Measurements from ENCODE around the gene LCN6.
"Not testable (repeated sequence)": the region's sequence is repeated elsewhere in the genome, so short reads cannot be mapped to it uniquely, and the experiment has no call there.

Gene LCN6

DNA sequence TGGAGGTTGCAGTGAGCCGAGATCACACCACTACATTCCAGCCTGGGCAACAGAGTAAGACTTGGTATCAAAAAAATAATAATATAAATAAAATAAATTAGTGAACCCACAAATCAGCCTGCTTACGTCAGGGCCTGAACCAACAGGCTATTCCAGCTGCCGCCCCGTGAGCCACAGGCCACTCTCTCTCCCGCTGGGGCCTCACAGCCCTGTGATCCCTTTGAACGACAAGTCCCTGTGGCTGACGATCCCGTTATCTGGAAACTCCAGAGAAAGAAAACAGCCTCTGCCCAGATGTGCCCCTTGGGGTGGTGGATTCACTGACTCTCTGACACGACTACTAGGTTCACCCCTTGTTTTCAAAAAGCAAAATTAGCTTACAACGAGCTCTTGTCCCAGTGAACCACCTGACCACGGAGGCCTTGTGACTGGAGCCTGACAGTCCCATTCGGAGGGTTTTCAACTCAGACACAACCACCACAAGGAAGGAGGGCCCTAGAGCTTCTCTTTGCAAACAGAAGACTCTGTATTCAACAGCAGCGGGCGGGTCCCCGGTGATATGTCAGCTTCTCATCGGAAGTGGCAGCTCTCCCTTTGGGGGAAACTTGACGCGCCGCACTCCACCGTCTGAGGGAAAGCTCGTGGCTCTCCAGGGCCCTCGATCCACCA is 40.3 kb downstream of the LCN6 start:
- Histone ChIP-seq H3K27me3 (ENCODE audit: control insufficient read depth, insufficient read depth, low read length) (peaks cover 30% of the 10 kb centered on the region), H3K4me1 (ENCODE audit: control insufficient read depth, insufficient read depth, low read length) (no peaks in the 10 kb centered on the region), H3K9me3 (replicated peaks; ENCODE audit: low read length) (no peaks in the 10 kb centered on the region), H3K4me3 (ENCODE audit: low read length) (no peak overlapping the region), H3K36me3 (ENCODE audit: insufficient read depth, low read length) (no peaks in the 10 kb centered on the region), H3K9ac (ENCODE audit: low read depth, low read length) (no peak overlapping the region), H3K4me2 (ENCODE audit: low read length) (no peak overlapping the region)

DNA sequence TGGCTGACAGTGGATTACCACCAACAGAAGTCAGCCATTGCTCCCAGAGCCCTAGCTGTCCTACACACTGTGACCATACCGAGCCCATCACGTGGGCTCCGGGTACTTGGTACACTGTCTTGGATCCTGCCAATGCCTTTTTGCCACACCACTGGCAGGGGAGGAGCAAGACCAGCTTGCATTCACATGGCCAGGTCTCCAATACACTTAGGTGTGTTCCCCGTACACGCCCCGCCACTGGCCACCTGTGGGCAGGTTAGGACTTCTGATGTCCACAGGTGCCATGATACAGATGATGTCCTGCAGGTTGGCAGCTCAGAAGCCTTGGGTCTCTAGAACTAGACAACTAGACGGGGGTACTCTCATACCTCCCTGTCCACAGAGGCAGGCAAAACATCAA is 41.3 kb downstream of the LCN6 start:
- Histone ChIP-seq H3K36me3 (ENCODE audit: insufficient read depth, low read length) (no peaks in the 10 kb centered on the region), H3K4me3 (ENCODE audit: low read length) (no peak overlapping the region), H3K9me3 (replicated peaks; ENCODE audit: low read length) (no peaks in the 10 kb centered on the region), H3K9ac (ENCODE audit: low read depth, low read length) (no peak overlapping the region), H3K4me1 (ENCODE audit: control insufficient read depth, insufficient read depth, low read length) (no peaks in the 10 kb centered on the region), H3K27me3 (ENCODE audit: control insufficient read depth, insufficient read depth, low read length) (peaks cover 27% of the 10 kb centered on the region), H3K4me2 (ENCODE audit: low read length) (no peak overlapping the region)

DNA sequence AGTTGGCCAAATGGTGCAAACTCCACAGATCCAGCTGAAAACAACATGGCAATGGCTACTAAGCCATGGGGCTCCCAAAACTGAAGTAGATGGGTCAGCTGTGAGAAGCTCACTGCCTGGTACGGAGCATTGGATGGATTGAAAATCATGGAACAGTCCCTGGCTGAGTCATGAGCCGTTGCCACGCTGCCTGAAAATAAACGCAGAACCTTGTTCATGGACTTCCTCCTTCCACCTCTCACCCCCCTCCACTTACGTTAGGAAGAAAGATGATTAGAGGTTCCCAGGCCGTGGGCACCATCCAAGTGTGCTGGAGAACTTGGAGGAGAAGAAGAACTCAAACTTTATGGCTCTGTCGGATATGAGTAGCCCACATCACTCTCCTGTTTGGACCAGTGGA is 42.8 kb downstream of the LCN6 start:
- no peaks in the 10 kb centered on the region for H3K36me3 ChIP-seq (ENCODE audit: insufficient read depth, low read length)
- no peak overlapping the region for H3K4me2 ChIP-seq (ENCODE audit: low read length)

DNA sequence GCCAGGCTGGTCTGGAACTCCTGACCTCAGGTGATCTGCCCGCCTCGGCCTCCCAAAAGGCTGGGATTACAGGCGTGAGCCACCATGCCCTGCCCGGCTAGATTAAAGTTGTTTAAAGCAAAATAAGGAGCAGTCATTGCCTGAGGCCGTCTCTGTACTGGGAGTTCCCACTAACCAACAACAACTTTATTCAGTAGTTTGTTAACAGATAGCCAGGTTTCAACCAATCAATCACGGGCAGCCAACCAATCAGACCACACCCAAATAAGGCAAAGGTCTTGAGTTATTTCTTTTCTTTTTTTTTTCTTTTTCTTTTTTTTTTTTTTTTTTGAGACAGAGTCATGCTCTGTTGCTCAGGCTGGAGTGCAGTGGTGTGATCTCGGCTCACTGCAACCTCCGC is 43.6 kb downstream of the LCN6 start:
- not testable (repeated sequence) for H3K4me3 ChIP-seq (ENCODE audit: low read length); H3K4me1 ChIP-seq (ENCODE audit: control insufficient read depth, insufficient read depth, low read length); H3K4me2 ChIP-seq (ENCODE audit: low read length); H3K36me3 ChIP-seq (ENCODE audit: insufficient read depth, low read length); H3K9me3 ChIP-seq (replicated peaks; ENCODE audit: low read length); H3K9ac ChIP-seq (ENCODE audit: low read depth, low read length)
- H3K27me3 ChIP-seq (ENCODE audit: control insufficient read depth, insufficient read depth, low read length), result peaks cover 39% of the 10 kb centered on the region

More for the DNA sequence above, 42.8 kb downstream of the LCN6 start:
- no peaks in the 10 kb centered on the region for H3K9me3 ChIP-seq (replicated peaks; ENCODE audit: low read length)
- H3K4me1 ChIP-seq (ENCODE audit: control insufficient read depth, insufficient read depth, low read length), result no peaks in the 10 kb centered on the region
- H3K9ac ChIP-seq (ENCODE audit: low read depth, low read length), result no peak overlapping the region
- no peak overlapping the region for H3K4me3 ChIP-seq (ENCODE audit: low read length)
- peaks cover 34% of the 10 kb centered on the region for H3K27me3 ChIP-seq (ENCODE audit: control insufficient read depth, insufficient read depth, low read length)

DNA sequence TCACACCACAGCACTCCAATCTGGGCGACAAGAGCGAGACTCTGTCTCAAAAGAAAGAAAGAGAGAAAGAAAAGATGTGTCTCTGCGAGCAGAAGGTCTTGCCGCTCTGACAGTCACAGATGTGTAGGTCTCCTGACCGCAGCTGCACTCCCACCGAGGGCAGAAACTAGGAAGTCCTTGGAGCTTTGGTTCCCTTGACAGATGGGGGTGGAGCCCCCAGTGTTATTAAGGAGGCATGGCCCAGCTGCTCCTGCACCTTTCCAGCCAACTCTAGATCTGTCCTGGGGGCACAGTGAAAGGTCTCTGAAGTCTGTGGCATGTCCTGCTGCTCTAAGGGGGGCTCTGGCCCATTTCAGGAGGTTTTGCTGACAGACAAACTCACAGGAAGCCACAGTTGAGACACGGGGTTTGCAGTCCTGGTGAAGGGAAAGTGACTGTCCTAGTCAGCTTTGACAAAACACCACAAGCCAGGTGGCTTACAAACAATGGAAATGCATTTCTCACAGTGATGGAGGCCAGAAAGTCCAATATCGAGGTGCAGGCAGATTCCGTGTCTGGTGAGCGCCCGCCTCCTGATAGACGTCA is 45.0 kb downstream of the LCN6 start:
- H3K9ac ChIP-seq (ENCODE audit: low read depth, low read length), result no peak overlapping the region
- H3K4me1 ChIP-seq (ENCODE audit: control insufficient read depth, insufficient read depth, low read length), result no peaks in the 10 kb centered on the region
- H3K9me3 ChIP-seq (replicated peaks; ENCODE audit: low read length), result no peaks in the 10 kb centered on the region
- H3K4me3 ChIP-seq (ENCODE audit: low read length), result no peak overlapping the region
- no peak overlapping the region for H3K4me2 ChIP-seq (ENCODE audit: low read length)
- H3K36me3 ChIP-seq (ENCODE audit: insufficient read depth, low read length), result no peaks in the 10 kb centered on the region
- H3K27me3 ChIP-seq (ENCODE audit: control insufficient read depth, insufficient read depth, low read length), result peaks cover 49% of the 10 kb centered on the region

DNA sequence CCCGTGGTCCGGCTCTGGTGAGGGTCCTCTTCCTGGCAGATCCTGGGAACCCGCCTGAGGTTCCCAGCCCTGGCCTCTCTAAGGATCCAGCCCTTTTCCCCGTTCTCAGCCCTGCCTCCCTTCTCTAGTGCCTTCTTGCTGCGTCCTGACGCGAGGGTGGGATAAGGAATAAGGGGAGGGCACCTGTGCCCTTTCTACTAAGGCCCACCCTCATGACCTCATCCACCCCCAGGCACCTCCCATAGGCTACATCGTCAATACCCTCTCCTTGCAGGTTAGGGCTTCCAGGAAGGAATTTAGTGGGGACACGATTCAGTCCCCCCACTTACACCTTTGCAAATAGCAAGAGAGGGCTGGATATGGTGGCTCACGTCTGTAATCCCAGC is 46.7 kb downstream of the LCN6 start:
- no peaks in the 10 kb centered on the region for H3K4me1 ChIP-seq (ENCODE audit: control insufficient read depth, insufficient read depth, low read length)
- H3K27me3 ChIP-seq (ENCODE audit: control insufficient read depth, insufficient read depth, low read length), result peaks cover 58% of the 10 kb centered on the region
- no peak overlapping the region for H3K4me2 ChIP-seq (ENCODE audit: low read length)
- H3K36me3 ChIP-seq (ENCODE audit: insufficient read depth, low read length), result no peaks in the 10 kb centered on the region
- no peak overlapping the region for H3K9ac ChIP-seq (ENCODE audit: low read depth, low read length)
- H3K4me3 ChIP-seq (ENCODE audit: low read length), result no peak overlapping the region
- H3K9me3 ChIP-seq (replicated peaks; ENCODE audit: low read length), result no peaks in the 10 kb centered on the region

DNA sequence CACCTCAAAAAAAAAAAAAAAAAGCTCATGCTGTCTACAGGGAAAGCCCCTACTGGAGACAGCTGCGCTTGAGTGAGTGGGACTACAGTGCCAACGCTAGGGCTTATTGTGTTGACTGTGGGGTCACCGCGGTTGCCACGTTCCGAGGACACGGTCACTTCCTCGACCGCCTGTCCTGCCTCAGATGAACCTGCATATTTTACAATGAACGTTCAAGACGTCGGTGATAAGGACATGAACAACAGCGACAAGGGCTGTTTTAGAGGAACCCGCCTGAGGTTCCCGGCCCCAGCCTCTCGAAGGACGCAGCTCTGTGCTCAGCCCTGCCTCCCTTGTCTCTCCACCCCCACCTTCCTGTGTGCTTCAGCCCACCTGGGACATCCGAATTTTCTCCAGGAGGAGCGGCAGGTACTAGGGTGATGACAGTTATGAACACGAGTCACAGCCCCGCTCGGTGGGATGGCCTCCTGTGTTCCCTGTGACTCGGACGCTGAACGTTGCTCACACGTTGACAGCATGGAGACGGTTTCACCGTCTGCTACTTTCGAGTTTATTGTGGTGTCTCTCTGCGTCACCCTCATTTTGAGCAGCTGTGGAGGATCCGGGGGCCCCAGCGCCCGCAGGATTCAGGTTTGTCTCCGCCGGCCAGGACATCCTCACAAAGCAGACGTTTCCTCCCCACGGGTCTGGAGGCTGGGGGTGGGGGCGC is 47.2 kb downstream of the LCN6 start:
- no peak overlapping the region for H3K9ac ChIP-seq (ENCODE audit: low read depth, low read length)
- H3K4me1 ChIP-seq (ENCODE audit: control insufficient read depth, insufficient read depth, low read length), result no peaks in the 10 kb centered on the region
- no peaks in the 10 kb centered on the region for H3K9me3 ChIP-seq (replicated peaks; ENCODE audit: low read length)
- H3K4me2 ChIP-seq (ENCODE audit: low read length), result no peak overlapping the region
- H3K36me3 ChIP-seq (ENCODE audit: insufficient read depth, low read length), result no peaks in the 10 kb centered on the region
- H3K4me3 ChIP-seq (ENCODE audit: low read length), result no peak overlapping the region
- peaks cover 61% of the 10 kb centered on the region for H3K27me3 ChIP-seq (ENCODE audit: control insufficient read depth, insufficient read depth, low read length)

DNA sequence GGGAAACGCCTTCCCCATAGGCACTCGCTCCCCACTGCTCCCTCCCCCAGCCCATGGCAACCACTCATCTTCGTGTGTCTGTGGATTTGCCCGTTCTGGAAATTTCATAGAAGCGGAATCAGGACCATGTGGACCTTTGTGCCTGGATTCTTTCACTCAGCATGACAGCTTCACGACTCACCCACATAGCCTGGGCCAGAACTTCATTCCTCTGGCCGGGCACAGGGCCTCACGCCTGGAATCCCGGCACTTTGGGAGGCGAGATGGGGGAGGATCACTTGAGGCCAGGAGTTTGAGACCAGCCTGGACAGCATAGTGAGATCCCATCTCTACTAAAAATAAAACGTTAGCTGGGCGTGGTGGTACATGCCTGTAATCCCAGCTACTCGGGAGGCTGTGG is 48.0 kb downstream of the LCN6 start:
- Histone ChIP-seq H3K9ac (ENCODE audit: low read depth, low read length) (no peak overlapping the region), H3K36me3 (ENCODE audit: insufficient read depth, low read length) (no peaks in the 10 kb centered on the region), H3K9me3 (replicated peaks; ENCODE audit: low read length) (no peaks in the 10 kb centered on the region), H3K4me2 (ENCODE audit: low read length) (no peak overlapping the region), H3K27me3 (ENCODE audit: control insufficient read depth, insufficient read depth, low read length) (peaks cover 61% of the 10 kb centered on the region), H3K4me3 (ENCODE audit: low read length) (no peak overlapping the region), H3K4me1 (ENCODE audit: control insufficient read depth, insufficient read depth, low read length) (no peaks in the 10 kb centered on the region)

DNA sequence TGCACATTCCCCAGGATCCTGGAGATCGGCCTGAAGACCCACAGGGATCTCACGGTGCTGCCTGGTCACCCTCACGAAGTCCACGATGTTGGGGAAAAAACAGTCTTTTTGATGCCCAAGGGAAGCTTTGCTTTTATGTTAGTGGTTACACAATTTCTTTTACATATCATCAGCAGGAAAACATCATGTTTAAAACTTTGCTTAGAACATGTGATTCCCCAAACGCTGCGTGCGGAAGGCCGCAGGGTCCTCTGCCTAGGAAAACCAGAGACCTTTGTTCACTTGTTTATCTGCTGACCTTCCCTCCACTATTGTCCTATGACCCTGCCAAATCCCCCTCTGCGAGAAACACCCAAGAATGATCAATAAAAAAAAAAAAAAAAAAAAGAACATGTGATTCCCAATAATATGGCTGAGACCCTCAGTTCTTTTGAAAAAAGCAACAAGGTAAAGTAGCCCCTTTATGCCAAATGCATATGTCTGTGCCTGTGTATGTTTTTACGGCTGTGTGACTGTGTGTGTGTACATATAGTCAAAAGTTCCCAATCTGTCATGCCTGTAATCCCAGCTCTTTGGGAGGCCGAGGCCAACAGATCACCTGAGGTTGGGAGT is 49.6 kb downstream of the LCN6 start:
- Histone ChIP-seq H3K9ac (ENCODE audit: low read depth, low read length) (no peak overlapping the region), H3K4me3 (ENCODE audit: low read length) (no peak overlapping the region), H3K4me1 (ENCODE audit: control insufficient read depth, insufficient read depth, low read length) (peaks cover 3% of the 10 kb centered on the region), H3K4me2 (ENCODE audit: low read length) (no peak overlapping the region), H3K9me3 (replicated peaks; ENCODE audit: low read length) (no peaks in the 10 kb centered on the region), H3K36me3 (ENCODE audit: insufficient read depth, low read length) (no peaks in the 10 kb centered on the region), H3K27me3 (ENCODE audit: control insufficient read depth, insufficient read depth, low read length) (peaks cover 60% of the 10 kb centered on the region)

DNA sequence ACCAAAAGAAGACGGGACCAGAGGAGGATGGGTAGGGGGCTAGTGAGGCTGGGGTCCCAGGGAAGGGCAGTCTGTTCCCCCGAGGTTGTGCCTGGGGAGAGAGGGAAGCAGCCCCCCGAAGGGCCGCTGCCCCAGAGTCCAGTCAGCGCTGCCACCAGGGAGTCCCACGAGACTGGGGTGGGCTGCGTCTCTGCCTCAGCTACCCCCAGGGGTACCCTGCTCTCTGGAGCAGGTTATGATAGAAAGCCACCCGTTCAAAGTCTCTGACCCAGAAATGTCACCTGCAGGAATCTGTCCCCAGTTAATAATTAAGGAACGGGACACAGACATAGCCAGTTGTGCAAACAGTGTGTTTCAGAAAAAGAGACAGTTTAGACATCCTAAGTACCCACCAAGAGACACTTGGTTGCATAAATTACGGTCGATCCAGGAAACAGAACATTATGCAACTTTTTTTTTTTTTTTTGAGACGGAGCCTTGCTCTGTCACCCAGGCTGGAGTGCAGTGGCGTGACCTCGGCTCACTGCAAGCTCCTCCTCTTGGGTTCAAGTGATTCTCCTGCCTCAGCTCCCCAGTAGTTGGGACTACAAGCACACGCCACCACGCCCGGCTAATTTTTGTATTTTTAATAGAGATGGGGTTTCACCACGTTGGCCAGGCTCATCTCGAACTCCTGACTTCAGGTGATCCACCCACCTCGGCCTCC is 50.4 kb downstream of the LCN6 start:
- Histone ChIP-seq H3K4me3 (ENCODE audit: low read length) (no peak overlapping the region), H3K9me3 (replicated peaks; ENCODE audit: low read length) (no peaks in the 10 kb centered on the region), H3K27me3 (ENCODE audit: control insufficient read depth, insufficient read depth, low read length) (peaks cover 55% of the 10 kb centered on the region), H3K4me1 (ENCODE audit: control insufficient read depth, insufficient read depth, low read length) (peaks cover 5% of the 10 kb centered on the region), H3K36me3 (ENCODE audit: insufficient read depth, low read length) (no peaks in the 10 kb centered on the region), H3K9ac (ENCODE audit: low read depth, low read length) (no peak overlapping the region), H3K4me2 (ENCODE audit: low read length) (no peak overlapping the region)

DNA sequence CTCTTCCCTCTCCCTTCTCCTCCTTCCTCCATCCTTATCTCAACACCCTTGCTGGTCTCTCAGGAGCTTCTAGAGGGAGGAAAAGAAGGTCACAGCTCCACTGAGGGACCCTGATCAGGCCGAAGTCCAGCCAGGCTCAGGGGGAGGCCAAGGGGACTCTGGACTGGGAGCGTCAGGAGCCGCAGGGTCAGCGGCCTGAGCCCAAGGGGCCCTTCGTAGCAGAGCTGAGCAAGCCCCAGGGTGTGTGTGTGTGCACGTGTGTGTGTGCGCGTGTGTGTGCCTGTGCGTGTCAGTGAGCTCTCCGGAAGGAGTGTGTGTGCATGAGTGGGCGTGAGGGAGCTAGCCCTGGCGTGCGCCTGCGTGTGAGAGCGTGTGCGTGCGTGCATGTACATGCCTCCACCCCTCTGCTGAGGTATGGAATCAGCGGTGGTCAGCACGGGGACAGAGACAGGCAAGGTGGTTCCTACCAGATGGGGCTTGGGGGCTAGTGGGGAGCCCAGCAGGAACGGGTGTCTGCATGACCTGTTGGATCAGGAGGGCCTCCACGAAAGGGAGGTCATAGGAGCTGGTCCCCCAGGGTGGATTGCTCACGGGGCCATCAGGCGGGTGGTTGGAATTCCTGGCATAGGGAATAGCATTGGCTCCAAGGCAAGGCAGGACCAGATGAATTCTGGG is 51.0 kb downstream of the LCN6 start:
- H3K9ac ChIP-seq (ENCODE audit: low read depth, low read length), result no peak overlapping the region
- H3K9me3 ChIP-seq (replicated peaks; ENCODE audit: low read length), result no peaks in the 10 kb centered on the region
- H3K4me3 ChIP-seq (ENCODE audit: low read length), result no peak overlapping the region
- peaks cover 55% of the 10 kb centered on the region for H3K27me3 ChIP-seq (ENCODE audit: control insufficient read depth, insufficient read depth, low read length)
- no peak overlapping the region for H3K4me2 ChIP-seq (ENCODE audit: low read length)
- peaks cover 5% of the 10 kb centered on the region for H3K4me1 ChIP-seq (ENCODE audit: control insufficient read depth, insufficient read depth, low read length)
- H3K36me3 ChIP-seq (ENCODE audit: insufficient read depth, low read length), result no peaks in the 10 kb centered on the region
